T-cell (primary cell): Measurements from ENCODE around the gene ZBTB17. TPM values are rescaled to one million over a fixed set of nuclear protein-coding genes. Genes with fewer than 3 reads are reported as not detected.
"Not testable (repeated sequence)": the region's sequence is repeated elsewhere in the genome, so short reads cannot be mapped to it uniquely, and the experiment has no call there.

Experiments
- ATAC-seq, 4 experiments: fragments of 200-7000 bp in 3 of 4; fragments of 150-1000 bp in 1 of 4; cut with Tn5 transposase; replicated peaks in 1 of 4; 1 replicate in 3 of 4; 2 replicates in 1 of 4; pipeline ENCODE4 v1.10.0; 2021; ENCODE audit warnings: moderate library complexity in 3 of 4, mild to moderate bottlenecking in 2 of 4, moderate number of reproducible peaks in 1 of 4
- CTCF ChIA-PET, 2 donors: fragments of 300-600 bp; sonication (Branson Sonifier 250); formaldehyde crosslinking; loops; one replicate each; lab custom pipeline; 2022; ENCODE audit warnings: antibody characterized with exemption in 2 of 2; lab: Charles Lee
- POLR2A ChIA-PET, 2 donors: fragments of 300-600 bp; sonication (Branson Sonifier 250); formaldehyde crosslinking; loops; one replicate each; lab custom pipeline; 2022; ENCODE audit warnings: antibody characterized with exemption in 2 of 2; lab: Charles Lee
- DNase-seq, 35 experiments: peaks; one replicate each; pipeline versions ENCODE4 v3.0.0 to v3.0.0-alpha.2; 2013 to 2023
- H3K27ac ChIP-seq: one replicate; pipeline ENCODE4 v1.5.1; 2013; ENCODE audit warnings: low read length
- H3K27me3 ChIP-seq, 2 experiments: replicated peaks in 1 of 2; 1 replicate in 1 of 2; 2 replicates in 1 of 2; pipeline versions ENCODE4 v1.6.1 to v1.7.0; 2013; ENCODE audit warnings: low read length in 1 of 2, mixed read lengths in 1 of 2; ENCODE audit not compliant: control insufficient read depth in 2 of 2, insufficient read depth in 2 of 2; ENCODE audit errors: extremely low read depth in 1 of 2
- H3K36me3 ChIP-seq, 2 donors: 1 replicate in 1 of 2; 2 replicates in 1 of 2; pipeline versions ENCODE4 v1.6.1 to v1.7.0; 2013; ENCODE audit warnings: low read length in 1 of 2; ENCODE audit not compliant: control insufficient read depth in 2 of 2, insufficient read depth in 1 of 2; ENCODE audit errors: extremely low read depth in 1 of 2
- H3K4me1 ChIP-seq, 2 experiments: 1 replicate in 1 of 2; 2 replicates in 1 of 2; pipeline versions ENCODE4 v1.6.1 to v1.7.0; 2013; ENCODE audit warnings: low read length in 2 of 2, mixed read lengths in 1 of 2; ENCODE audit not compliant: insufficient read depth in 2 of 2, control insufficient read depth in 1 of 2; ENCODE audit errors: extremely low read depth in 1 of 2
- H3K4me3 ChIP-seq, 2 donors: 1 replicate in 1 of 2; 2 replicates in 1 of 2; pipeline versions ENCODE4 v1.5.1 to v1.7.0; 2013; ENCODE audit warnings: mild to moderate bottlenecking in 2 of 2, low read length in 1 of 2, moderate library complexity in 1 of 2; ENCODE audit not compliant: control insufficient read depth in 1 of 2; ENCODE audit errors: extremely low read depth in 1 of 2
- H3K9me3 ChIP-seq: 2 replicates; pipeline ENCODE4 v1.7.0; 2013
- H3K27ac Mint-ChIP-seq, 2 donors: one replicate each; pipeline ENCODE4 v1.8.0; 2020 to 2021; ENCODE audit warnings: mild to moderate bottlenecking in 2 of 2, mixed read lengths in 2 of 2
- H3K27me3 Mint-ChIP-seq, 2 donors: one replicate each; pipeline ENCODE4 v1.8.0; 2021 to 2022; ENCODE audit warnings: mixed read lengths in 2 of 2
- H3K36me3 Mint-ChIP-seq: one replicate; pipeline ENCODE4 v1.8.0; 2021; ENCODE audit warnings: mixed read lengths
- H3K4me1 Mint-ChIP-seq, 3 donors: one replicate each; pipeline ENCODE4 v1.8.0; 2020 to 2022; ENCODE audit warnings: mixed read lengths in 3 of 3, mild to moderate bottlenecking in 1 of 3
- H3K4me3 Mint-ChIP-seq, 3 donors: one replicate each; pipeline ENCODE4 v1.8.0; 2020 to 2022; ENCODE audit warnings: mild to moderate bottlenecking in 3 of 3, mixed read lengths in 3 of 3, moderate library complexity in 3 of 3
- H3K9me3 Mint-ChIP-seq, 3 donors: one replicate each; pipeline ENCODE4 v1.8.0; 2020 to 2022; ENCODE audit warnings: mixed read lengths in 3 of 3
- WGBS: methylation state at CpG from one replicate; pipeline ENCODE4 v1.1.5; 2013; ENCODE audit warnings: missing lambda C conversion rate; ENCODE audit not compliant: insufficient coverage; 5-methylcytosine and 5-hydroxymethylcytosine counted together
- total RNA-seq, 35 experiments: library from RNA in 6 of 35; stranded (reverse) in 6 of 35; fragments of 120-200 nt in 1 of 35; gene quantifications; one replicate each; pipeline versions ENCODE4 v1.2.1 to v1.2.4 and lab custom pipeline; 2013 to 2026

Gene ZBTB17
- total RNA-seq, 5 donors from 2014 or later (not counting 1 experiment from before 2014, with no cell fraction given): 66.6 to 82.6 (median 78.3) TPM

DNA sequence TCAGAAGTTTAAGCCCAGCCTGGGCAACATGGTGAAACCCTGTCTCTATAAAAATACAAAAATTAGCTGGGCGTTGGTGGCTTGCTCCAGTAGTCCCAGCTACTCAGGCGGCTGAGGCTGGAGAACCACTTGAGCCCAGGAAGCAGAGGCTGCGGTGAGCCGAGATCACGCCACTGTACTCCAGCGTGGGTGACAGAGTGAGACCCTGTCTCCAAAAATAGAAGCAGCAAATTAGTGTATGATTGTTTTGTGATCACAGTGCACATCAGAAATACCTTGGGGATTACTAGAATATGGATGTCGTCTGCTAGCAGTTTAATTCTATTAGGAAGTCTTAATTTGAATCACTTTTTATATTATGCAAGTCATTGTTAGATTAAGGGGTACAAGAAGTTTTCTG, 59.0 kb downstream of the ZBTB17 start:
- Histone ChIP-seq H3K36me3 (peaks cover 0 to 51% of the 10 kb centered on the region in 2 donors), H3K4me3 (no peak overlapping the region), H3K4me1 (peaks cover 0 to 12% of the 10 kb centered on the region in 2 experiments), H3K27ac (no peak overlapping the region), H3K9me3 (no peaks in the 10 kb centered on the region), H3K27me3 (no peaks in the 10 kb centered on the region)
- peak overlapping the region; percentile 39 to 55 (median 48) for H3K4me3 Mint-ChIP-seq
- DNase-seq: no peak
- CTCF ChIA-PET: interaction anchor here in 1 of 2 donors (0.8 to 1.2 kb wide), 3 partner anchors 32 to 102 kb away, joined by 3 to 4 read pairs (median 4); no protein-coding TSS in a partner anchor
- peak overlapping the region; percentile 49 to 63 for H3K27ac Mint-ChIP-seq
- no peaks in the 10 kb centered on the region for H3K9me3 Mint-ChIP-seq
- POLR2A ChIA-PET: interaction anchor here in 1 of 2 donors (0.5 kb wide), 1 partner anchor 258 kb away, joined by 6 read pairs; no protein-coding TSS in a partner anchor
- WGBS: 73% methylated on average over 4 of the region's 7 CpGs
- peaks cover 36 to 44% (median 42%) of the 10 kb centered on the region in 3 donors for H3K4me1 Mint-ChIP-seq
- no peaks in the 10 kb centered on the region for H3K27me3 Mint-ChIP-seq
- no peak for ATAC-seq
- H3K36me3 Mint-ChIP-seq: peaks cover 52% of the 10 kb centered on the region

DNA sequence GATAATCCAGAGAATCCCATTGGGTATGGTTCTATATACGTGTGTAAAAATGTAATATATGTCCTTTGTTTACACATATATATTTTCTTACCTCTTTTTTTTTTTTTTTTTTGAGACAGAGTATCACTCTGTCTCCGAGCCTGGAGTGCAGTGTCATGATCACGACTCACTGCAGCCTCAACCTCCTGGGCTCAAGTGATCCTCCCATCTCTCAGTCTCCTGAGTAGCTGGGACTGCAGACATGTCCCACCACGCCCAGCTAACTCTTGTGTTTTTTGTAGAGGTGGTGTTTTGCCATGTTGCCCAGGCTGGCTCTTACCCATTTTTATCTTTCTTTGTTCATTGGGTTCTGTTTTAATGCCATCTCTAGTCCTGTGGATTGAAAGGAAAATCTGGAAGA, 59.5 kb downstream of the ZBTB17 start:
- peaks cover 0 to 52% of the 10 kb centered on the region in 2 donors for H3K36me3 ChIP-seq
- no peaks in the 10 kb centered on the region for H3K27me3 ChIP-seq
- no peaks in the 10 kb centered on the region for H3K9me3 ChIP-seq
- Mint-ChIP-seq H3K4me3 (peak overlapping the region; percentile 39 to 72 (median 48)), H3K36me3 (peaks cover 49% of the 10 kb centered on the region), H3K27ac (peak overlapping the region; percentile 62 to 73), H3K27me3 (no peaks in the 10 kb centered on the region), H3K4me1 (peaks cover 36 to 44% (median 42%) of the 10 kb centered on the region in 3 donors), H3K9me3 (no peaks in the 10 kb centered on the region)
- WGBS: no CpG with 5 or more reads among the region's 4 CpGs
- H3K4me3 ChIP-seq: peak overlapping the region in 1 of 2 donors; percentile 9
- peaks cover 0 to 12% of the 10 kb centered on the region in 2 experiments for H3K4me1 ChIP-seq
- DNase-seq (peak in 1 of 35 experiments; percentile 8), ATAC-seq (peak in 1 of 4 experiments; percentile 10)
- ChIA-PET CTCF (interaction anchor here (0.7 to 1.2 kb wide), 4 partner anchors 85 to 102 kb away, joined by 3 to 7 read pairs (median 4); no protein-coding TSS in a partner anchor), POLR2A (no interaction called here)
- H3K27ac ChIP-seq: no peak overlapping the region

DNA sequence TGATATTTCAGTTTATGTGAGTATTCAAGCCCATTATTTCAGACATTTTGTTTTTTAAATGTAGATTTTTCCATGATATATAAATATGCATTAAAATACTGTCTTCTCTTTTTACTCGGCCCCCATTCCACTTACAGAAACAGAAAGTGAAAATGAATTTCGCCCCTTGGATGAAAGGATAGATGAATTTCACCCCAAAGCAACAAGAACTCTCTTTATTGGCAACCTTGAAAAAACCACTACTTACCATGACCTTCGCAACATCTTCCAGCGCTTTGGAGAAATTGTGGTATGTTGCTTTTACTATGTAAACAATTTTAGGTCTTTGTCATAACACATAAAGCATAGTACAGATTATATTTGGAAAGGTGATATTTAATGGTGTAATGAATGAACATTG, 59.9 kb downstream of the ZBTB17 start:
- Mint-ChIP-seq H3K36me3 (peaks cover 50% of the 10 kb centered on the region), H3K4me3 (peak overlapping the region; percentile 39 to 72 (median 48)), H3K27ac (peak overlapping the region; percentile 62 to 73), H3K27me3 (no peaks in the 10 kb centered on the region), H3K9me3 (no peaks in the 10 kb centered on the region), H3K4me1 (peaks cover 36 to 47% (median 42%) of the 10 kb centered on the region in 3 donors)
- Histone ChIP-seq H3K27ac (peak overlapping the region; percentile 51), H3K9me3 (no peaks in the 10 kb centered on the region), H3K4me3 (peak overlapping the region in 1 of 2 donors; percentile 9), H3K4me1 (peaks cover 0 to 12% of the 10 kb centered on the region in 2 experiments), H3K27me3 (no peaks in the 10 kb centered on the region), H3K36me3 (peaks cover 0 to 52% of the 10 kb centered on the region in 2 donors)
- ChIA-PET POLR2A (no interaction called here), CTCF (interaction anchor here (0.7 to 1.2 kb wide), 4 partner anchors 84 to 103 kb away, joined by 3 to 7 read pairs (median 4); no protein-coding TSS in a partner anchor)
- ATAC-seq (peak in 1 of 4 experiments; percentile 61), DNase-seq (peak in 1 of 35 experiments; percentile 50)
- WGBS: no CpG with 5 or more reads among the region's 4 CpGs

DNA sequence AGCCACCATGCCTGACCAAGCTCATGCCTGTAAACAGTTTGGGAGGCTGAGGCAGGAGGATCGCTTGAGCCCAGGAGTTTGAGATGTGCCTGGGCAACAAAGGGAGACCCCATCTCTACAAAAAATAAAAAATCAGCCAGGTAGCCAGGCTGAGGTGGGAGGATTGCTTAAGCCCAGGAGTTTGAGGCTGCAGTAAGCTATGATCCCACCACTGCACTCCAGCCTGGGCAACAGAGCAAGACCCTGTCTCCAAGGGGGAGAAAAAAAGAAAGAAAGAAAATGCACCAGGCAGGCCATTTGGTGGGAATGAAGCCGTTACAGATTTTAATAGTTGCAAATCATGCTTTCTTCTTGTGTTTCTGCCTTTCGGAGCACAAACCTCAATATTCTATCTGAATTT, 62.3 kb downstream of the ZBTB17 start:
- 100% methylated on average over 1 of the region's 3 CpGs for WGBS
- Histone ChIP-seq H3K36me3 (peaks cover 0 to 59% of the 10 kb centered on the region in 2 donors), H3K4me1 (peaks cover 0 to 12% of the 10 kb centered on the region in 2 experiments)
- not testable (repeated sequence) for H3K27me3 ChIP-seq, ATAC-seq, H3K9me3 Mint-ChIP-seq, H3K9me3 ChIP-seq, H3K27me3 Mint-ChIP-seq, H3K4me3 ChIP-seq, DNase-seq, H3K4me3 Mint-ChIP-seq, H3K27ac ChIP-seq
- Mint-ChIP-seq H3K36me3 (peaks cover 52% of the 10 kb centered on the region), H3K27ac (peak overlapping the region in 1 of 2 donors; percentile 69), H3K4me1 (peaks cover 26 to 40% (median 32%) of the 10 kb centered on the region in 3 donors)
- ChIA-PET CTCF (interaction anchor here in 1 of 2 donors (0.9 to 1.6 kb wide), 3 partner anchors 12 to 98 kb away, joined by 3 to 5 read pairs (median 3); no protein-coding TSS in a partner anchor), POLR2A (interaction anchor here in 1 of 2 donors (0.5 kb wide), 1 partner anchor 119 kb away, joined by 7 read pairs; no protein-coding TSS in a partner anchor)

GRCh38 chr1:15911927-15912326, 64.0 kb downstream of the ZBTB17 start:
- H3K27ac ChIP-seq: no peak overlapping the region
- H3K4me1 ChIP-seq: peaks cover 0 to 12% of the 10 kb centered on the region in 2 experiments
- peaks cover 44% of the 10 kb centered on the region for H3K36me3 Mint-ChIP-seq
- H3K27me3 Mint-ChIP-seq: no peaks in the 10 kb centered on the region
- H3K4me3 Mint-ChIP-seq: no peak overlapping the region
- ChIA-PET CTCF (no interaction called here), POLR2A (no interaction called here)
- no peaks in the 10 kb centered on the region for H3K27me3 ChIP-seq
- no peak for ATAC-seq
- peaks cover 23 to 32% (median 25%) of the 10 kb centered on the region in 3 donors for H3K4me1 Mint-ChIP-seq
- no peak overlapping the region for H3K4me3 ChIP-seq
- WGBS: 83% methylated on average over 1 of the region's 2 CpGs
- no peak overlapping the region for H3K27ac Mint-ChIP-seq
- no peaks in the 10 kb centered on the region for H3K9me3 Mint-ChIP-seq
- DNase-seq: no peak
- peaks cover 0 to 51% of the 10 kb centered on the region in 2 donors for H3K36me3 ChIP-seq
- no peaks in the 10 kb centered on the region for H3K9me3 ChIP-seq

DNA sequence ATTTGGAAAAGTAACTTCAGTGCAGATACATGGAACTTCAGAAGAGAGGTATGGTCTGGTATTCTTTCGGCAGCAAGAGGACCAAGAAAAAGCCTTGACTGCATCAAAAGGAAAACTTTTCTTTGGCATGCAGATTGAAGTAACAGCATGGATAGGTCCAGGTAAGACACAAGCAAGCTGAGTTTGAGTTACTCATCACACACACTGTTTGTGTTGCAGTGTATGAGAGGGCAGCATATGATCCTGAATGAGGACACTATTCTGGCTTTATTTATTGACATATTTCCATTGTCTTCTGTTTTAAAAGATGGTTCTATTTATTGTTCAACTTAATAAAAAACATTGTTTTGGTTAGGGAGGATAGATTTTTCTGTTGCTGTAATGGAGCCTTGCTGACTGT, 64.8 kb downstream of the ZBTB17 start:
- Mint-ChIP-seq H3K4me3 (no peak overlapping the region), H3K27ac (peak overlapping the region in 1 of 2 donors; percentile 48), H3K4me1 (peaks cover 17 to 25% (median 17%) of the 10 kb centered on the region in 3 donors), H3K27me3 (no peaks in the 10 kb centered on the region), H3K9me3 (no peaks in the 10 kb centered on the region), H3K36me3 (peaks cover 38% of the 10 kb centered on the region)
- Histone ChIP-seq H3K27me3 (no peaks in the 10 kb centered on the region), H3K27ac (no peak overlapping the region), H3K36me3 (peaks cover 0 to 44% of the 10 kb centered on the region in 2 donors), H3K4me3 (no peak overlapping the region), H3K9me3 (no peaks in the 10 kb centered on the region), H3K4me1 (peaks cover 0 to 6% of the 10 kb centered on the region in 2 experiments)
- no CpG with 5 or more reads among the region's 1 CpG for WGBS
- ATAC-seq (no peak), DNase-seq (no peak)
- ChIA-PET CTCF (no interaction called here), POLR2A (interaction anchor here in 1 of 2 donors (0.5 kb wide), 1 partner anchor 27 kb away, joined by 6 read pairs; no protein-coding TSS in a partner anchor)
